ENCODE measurements around the gene C1QL1.

Gene C1QL1

DNA sequence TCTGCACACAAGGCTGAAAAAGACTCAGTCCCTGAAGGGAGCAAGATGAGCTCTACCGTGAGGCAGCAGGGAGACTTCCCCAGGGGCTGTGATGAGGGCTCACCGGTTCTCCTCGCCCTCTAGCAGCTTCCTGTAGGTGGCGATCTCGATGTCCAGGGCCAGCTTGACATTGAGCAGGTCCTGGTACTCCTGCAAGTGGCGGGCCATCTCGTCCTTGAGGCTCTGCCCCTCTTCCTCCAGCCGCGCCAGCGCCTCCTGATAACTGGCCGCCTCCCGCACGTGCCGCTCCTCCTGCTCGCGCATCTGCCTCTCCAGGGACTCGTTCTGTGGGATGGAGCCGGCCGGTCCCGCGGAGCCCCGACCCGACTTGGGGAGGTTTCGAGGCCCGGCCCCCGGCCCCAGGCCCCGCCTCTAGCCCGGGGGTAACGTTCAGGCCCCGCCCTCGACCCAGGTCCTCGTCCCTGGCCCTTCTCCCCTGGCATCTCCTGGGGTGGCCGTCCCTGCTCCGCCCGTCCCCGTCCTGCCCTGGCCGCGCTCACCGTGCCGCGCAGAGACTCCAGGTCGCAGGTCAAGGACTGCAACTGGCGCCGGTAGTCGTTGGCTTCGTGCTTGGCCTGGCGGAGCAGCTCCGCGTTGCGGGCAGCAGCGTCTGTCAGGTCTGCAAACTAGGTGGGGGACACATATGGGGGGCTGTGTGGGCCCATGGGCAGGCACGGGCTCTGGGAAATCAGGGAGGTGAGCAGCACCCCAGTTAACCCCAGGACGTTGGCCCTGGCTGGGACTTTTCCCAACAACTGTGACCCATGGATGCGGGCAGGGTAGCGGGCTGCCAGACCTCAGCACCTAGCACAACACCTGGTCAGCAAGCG, 56.7 kb downstream of the C1QL1 start:
- DNase-seq: peak; percentile 40

DNA sequence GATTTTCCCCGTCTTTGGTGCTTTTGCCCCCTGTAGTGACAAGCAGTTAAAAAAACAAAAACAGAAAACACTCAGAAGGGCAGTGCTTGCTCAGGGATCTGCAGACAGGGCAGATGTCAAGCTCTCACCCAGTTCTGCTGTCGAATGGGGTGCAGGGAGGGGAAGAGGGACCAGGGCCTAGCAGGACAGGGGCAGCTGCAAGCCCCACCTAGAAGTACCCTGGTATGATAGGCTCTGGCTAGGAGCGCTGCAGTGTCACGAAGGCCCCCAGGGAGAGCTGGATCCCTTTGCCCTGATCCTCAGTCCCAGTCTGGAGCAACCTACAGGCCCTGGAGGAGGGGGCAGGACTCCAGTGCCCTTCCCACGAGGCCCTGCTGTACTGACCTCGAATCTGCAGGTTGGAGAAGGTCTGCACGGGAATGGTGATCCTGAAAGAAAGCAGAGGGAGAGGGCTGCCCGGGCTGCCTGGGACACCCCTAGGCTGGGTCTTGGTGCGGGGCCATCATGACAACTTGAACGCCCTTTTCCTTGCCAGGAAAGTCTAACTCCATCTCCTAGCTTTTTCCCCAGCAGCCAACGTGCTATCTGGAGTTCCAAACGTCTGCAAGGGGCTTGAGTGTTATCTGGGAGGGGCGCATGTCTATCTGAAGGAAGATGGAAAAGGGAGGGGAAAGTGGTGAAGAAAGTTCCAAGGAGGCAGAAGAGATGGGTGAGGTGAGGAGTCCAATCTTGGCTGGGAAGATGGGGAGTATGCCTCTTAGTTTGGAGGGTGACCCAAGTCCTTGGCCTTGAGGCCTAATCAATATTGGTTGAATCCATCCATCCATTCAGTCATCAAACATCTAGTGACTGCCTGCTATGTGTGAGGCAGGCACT, 57.6 kb downstream of the C1QL1 start:
- no peak for DNase-seq

Data from NCI-H774 (cell line).